K562 (cell line): ENCODE data around the gene ZFP57. TPM values are rescaled to one million over a fixed set of nuclear protein-coding genes. Genes with fewer than 3 reads are reported as not detected.

ENCODE experiments used
- E2F8 ChIP-seq: fragments of 450-650 bp; IDR thresholded peaks from 2 replicates; pipeline ENCODE4 v1.7.1; 2018; ENCODE audit warnings: mild to moderate bottlenecking, low read depth; ENCODE audit not compliant: partially characterized antibody
- FOXK1 ChIP-seq: sonication (generic); formaldehyde crosslinking; IDR thresholded peaks from 2 replicates; pipeline ENCODE4 v1.8.0; 2022; ENCODE audit warnings: missing genetic modification reagents, mild to moderate bottlenecking, borderline replicate concordance
- GTF2A2 ChIP-seq: IDR thresholded peaks from 2 replicates; pipeline ENCODE4 v1.6.1; 2016; ENCODE audit warnings: mild to moderate bottlenecking, missing genetic modification characterization, missing compliant biosample characterization
- HNRNPLL ChIP-seq: fragments of 200-400 bp; formaldehyde crosslinking; IDR thresholded peaks from 2 replicates; pipeline ENCODE4 v1.6.1; 2017; ENCODE audit warnings: low read length, low read depth, mild to moderate bottlenecking; ENCODE audit not compliant: poor library complexity, severe bottlenecking
- JUND ChIP-seq, 2 experiments: IDR thresholded peaks; 2 replicates in 1 of 2; 3 replicates in 1 of 2; pipeline ENCODE4 v1.6.1; 2011; ENCODE audit warnings: borderline replicate concordance in 2 of 2, low read depth in 2 of 2, low read length in 2 of 2, improper control_type of control experiment in 1 of 2, missing biosample characterization in 1 of 2, missing genetic modification characterization in 1 of 2, missing genetic modification reagents in 1 of 2
- MYBL2 ChIP-seq, 2 experiments: fragments of 450-650 bp in 1 of 2; sonication (generic) in 1 of 2; formaldehyde crosslinking in 1 of 2; IDR thresholded peaks; 2 replicates each; pipeline versions ENCODE4 v1.6.1 to v1.8.1; 2017 to 2022; ENCODE audit warnings: borderline replicate concordance in 1 of 2, inconsistent platforms in 1 of 2, low read depth in 1 of 2, mild to moderate bottlenecking in 1 of 2, missing genetic modification reagents in 1 of 2, moderate library complexity in 1 of 2
- NFYB ChIP-seq: IDR thresholded peaks from 2 replicates; pipeline ENCODE4 v1.6.1; 2011; ENCODE audit warnings: mild to moderate bottlenecking, moderate library complexity; ENCODE audit not compliant: insufficient read length; ENCODE audit errors: extremely low read depth
- PURB ChIP-seq: sonication (generic); formaldehyde crosslinking; IDR thresholded peaks from 2 replicates; pipeline ENCODE4 v1.9.0; 2021; ENCODE audit warnings: low read depth, mild to moderate bottlenecking, missing genetic modification reagents
- RBBP5 ChIP-seq: fragments of 200-600 bp; sonication (generic); IDR thresholded peaks from 2 replicates; pipeline ENCODE4 v1.6.1; 2012; ENCODE audit warnings: borderline replicate concordance, mild to moderate bottlenecking, low read length, control low read depth, inconsistent platforms; ENCODE audit not compliant: insufficient read depth, poor library complexity, severe bottlenecking
- UBTF ChIP-seq, 2 experiments: IDR thresholded peaks; 2 replicates each; pipeline ENCODE4 v1.6.1; 2012; ENCODE audit warnings: improper control_type of control experiment in 2 of 2, low read depth in 2 of 2, low read length in 2 of 2, borderline replicate concordance in 1 of 2
- ZNF511 ChIP-seq: sonication (generic); formaldehyde crosslinking; IDR thresholded peaks from 2 replicates; pipeline ENCODE4 v1.8.0; 2022; ENCODE audit warnings: mild to moderate bottlenecking, missing genetic modification reagents
- ZNF668 ChIP-seq: fragments of 250-450 bp; sonication (Bioruptor Pico); IDR thresholded peaks from 2 replicates; pipeline ENCODE4 v1.8.0; 2022; ENCODE audit warnings: mild to moderate bottlenecking, inconsistent platforms
- ZNF764 ChIP-seq: fragments of 250-450 bp; sonication (Bioruptor Pico); IDR thresholded peaks from 2 replicates; pipeline ENCODE4 v1.4.0; 2020; ENCODE audit warnings: low read depth, mild to moderate bottlenecking, moderate library complexity
- polyA plus RNA-seq, 8 experiments: library from polyadenylated mRNA; depleted of rRNA in 4 of 8; stranded (reverse) in 5 of 8; unstranded in 3 of 8; fragments of >200 nt; fragmentation: Nextera tagmentation in 2 of 8; fragmentation: Illumina TruSeq in 1 of 8; extraction: Ambion mirVana in 2 of 8; extraction: Trizol in 1 of 8; gene quantifications; 2 replicates each; pipeline versions ENCODE4 v1.2.1 to v1.2.3, GENCODE V29; 2011 to 2014; ENCODE audit warnings: inconsistent platforms in 1 of 8, missing spikeins in 1 of 8
- total RNA-seq, 7 experiments: library from RNA; depleted of rRNA in 6 of 7; stranded (reverse); fragments of >200 nt in 6 of 7; fragmentation: Illumina TruSeq in 2 of 7; extraction: Trizol in 2 of 7; gene quantifications; 2 replicates each; pipeline versions ENCODE4 v1.2.1 to v1.2.3, GENCODE V29; 2011 to 2021; ENCODE audit warnings: low replicate concordance in 1 of 7
- TF ChIP-seq, protein P1 (sequence below): fragments of 250-450 bp; sonication (Bioruptor Pico); IDR thresholded peaks from 2 replicates; pipeline ENCODE4 v1.8.0; 2021; ENCODE audit warnings: borderline replicate concordance, mild to moderate bottlenecking, moderate library complexity; ENCODE audit not compliant: poor library complexity, severe bottlenecking
- TF ChIP-seq, protein P2 (sequence below), 2 experiments: fragments of 450-650 bp in 1 of 2; sonication (generic) in 1 of 2; formaldehyde crosslinking; conservative IDR thresholded peaks; 2 replicates each; pipeline versions ENCODE4 v1.4.0 to v1.8.1; 2020 to 2022; ENCODE audit warnings: mild to moderate bottlenecking in 1 of 2, missing genetic modification reagents in 1 of 2

Gene ZFP57
- total and polyA plus RNA-seq, 9 of the 15 experiments (the other 6 are each of a cell fraction or from before 2014, with no cell fraction given) = 0.04 to 0.28 (median 0.13) TPM

GRCh38 chr6:29649701-29650673 is 31.0 kb downstream of the ZFP57 start (continued):
- TF ChIP-seq HNRNPLL (peak; percentile 82), ZNF668 (CRISPR knock-in tag) (no peak), RBBP5 (no peak), E2F8 (peak; percentile 78), PURB (no peak), FOXK1 (no peak), NFYB (peak; percentile 77), ZNF764 (CRISPR knock-in tag) (no peak), UBTF (IDR thresholded peaks at IDR 0.05; ENCODE audit: borderline replicate concordance in 1 of 2, low read depth in 2 of 2, low read length in 2 of 2) (no peak), ZNF511 (CRISPR knock-in tag) (peak; percentile 30; the same call in 1 of the 2 replicates), JUND (IDR thresholded peaks at IDR 0.05; ENCODE audit: borderline replicate concordance, low read depth, low read length) (peak; percentile 86), JUND (tag; IDR thresholded peaks at IDR 0.05; ENCODE audit: borderline replicate concordance, low read depth, low read length) (no peak), GTF2A2 (tag) (0 out of 2 replicates have a peak, but pooled peaks have one; percentile 59), MYBL2 (IDR thresholded peaks at IDR 0.05; ENCODE audit: low read depth) (no peak), MYBL2 (CRISPR knock-in tag; IDR thresholded peaks at IDR 0.05; ENCODE audit: borderline replicate concordance) (no peak)
- TF ChIP-seq, protein P1, sequence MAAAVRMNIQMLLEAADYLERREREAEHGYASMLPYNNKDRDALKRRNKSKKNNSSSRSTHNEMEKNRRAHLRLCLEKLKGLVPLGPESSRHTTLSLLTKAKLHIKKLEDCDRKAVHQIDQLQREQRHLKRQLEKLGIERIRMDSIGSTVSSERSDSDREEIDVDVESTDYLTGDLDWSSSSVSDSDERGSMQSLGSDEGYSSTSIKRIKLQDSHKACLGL (CRISPR knock-in tag) = no peak
- TF ChIP-seq, protein P2, sequence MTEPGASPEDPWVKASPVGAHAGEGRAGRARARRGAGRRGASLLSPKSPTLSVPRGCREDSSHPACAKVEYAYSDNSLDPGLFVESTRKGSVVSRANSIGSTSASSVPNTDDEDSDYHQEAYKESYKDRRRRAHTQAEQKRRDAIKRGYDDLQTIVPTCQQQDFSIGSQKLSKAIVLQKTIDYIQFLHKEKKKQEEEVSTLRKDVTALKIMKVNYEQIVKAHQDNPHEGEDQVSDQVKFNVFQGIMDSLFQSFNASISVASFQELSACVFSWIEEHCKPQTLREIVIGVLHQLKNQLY (CRISPR knock-in tag; conservative IDR thresholded peaks at IDR 0.05) = no peak
